K562 (cell line): ENCODE results near the gene C16orf95. TPM values are rescaled to one million over a fixed set of nuclear protein-coding genes. Genes with fewer than 3 reads are reported as not detected.

Experiments used
- ARNT ChIP-seq, 2 experiments: fragments of 450-650 bp; IDR thresholded peaks; 2 replicates each; pipeline ENCODE4 v1.6.1; 2016; ENCODE audit warnings: mild to moderate bottlenecking in 1 of 2
- CBFA2T2 ChIP-seq: fragments of 450-650 bp; conservative IDR thresholded peaks from 2 replicates; pipeline ENCODE4 v1.6.1; 2017; ENCODE audit warnings: mild to moderate bottlenecking
- CBX5 ChIP-seq: IDR thresholded peaks from 2 replicates; pipeline ENCODE4 v1.6.1; 2014; ENCODE audit warnings: low read depth, borderline replicate concordance
- CREBBP ChIP-seq: IDR thresholded peaks from one replicate; pipeline ENCODE4 v1.6.1; 2012; ENCODE audit warnings: low read depth, mild to moderate bottlenecking, control low read depth, inconsistent platforms, low read length
- DEAF1 ChIP-seq: fragments of 450-650 bp; formaldehyde crosslinking; IDR thresholded peaks from 2 replicates; pipeline ENCODE4 v1.4.0; 2020; ENCODE audit warnings: mild to moderate bottlenecking, moderate library complexity
- ELF2 ChIP-seq: fragments of 250-450 bp; sonication (Bioruptor Pico); IDR thresholded peaks from 2 replicates; pipeline ENCODE4 v1.5.0; 2021; ENCODE audit warnings: mild to moderate bottlenecking
- HDAC3 ChIP-seq: fragments of 450-650 bp; IDR thresholded peaks from 2 replicates; pipeline ENCODE4 v1.6.1; 2018; ENCODE audit warnings: borderline replicate concordance, mild to moderate bottlenecking, moderate library complexity; ENCODE audit not compliant: partially characterized antibody
- HMBOX1 ChIP-seq: sonication (generic); IDR thresholded peaks from 2 replicates; pipeline ENCODE4 v1.6.1; 2016
- IFI16 ChIP-seq: fragments of 250-450 bp; sonication (Bioruptor Pico); IDR thresholded peaks from 2 replicates; pipeline ENCODE4 v2.1.2; 2022; ENCODE audit warnings: mild to moderate bottlenecking, inconsistent platforms
- KAT7 ChIP-seq: sonication (generic); formaldehyde crosslinking; IDR thresholded peaks from 2 replicates; pipeline ENCODE4 v1.8.0; 2022; ENCODE audit warnings: missing genetic modification reagents, mild to moderate bottlenecking, borderline replicate concordance
- KLF1 ChIP-seq: fragments of 450-650 bp; IDR thresholded peaks from 2 replicates; pipeline ENCODE4 v1.6.1; 2016; ENCODE audit warnings: missing genetic modification characterization, missing compliant biosample characterization
- LCOR ChIP-seq: sonication (generic); formaldehyde crosslinking; IDR thresholded peaks from 2 replicates; pipeline ENCODE4 v1.8.0; 2022; ENCODE audit warnings: mild to moderate bottlenecking, missing genetic modification reagents
- MAFG ChIP-seq: fragments of 450-650 bp; conservative IDR thresholded peaks from 2 replicates; pipeline ENCODE4 v1.6.1; 2016; ENCODE audit warnings: missing genetic modification characterization, missing compliant biosample characterization
- NONO ChIP-seq, 2 experiments: fragments of 200-400 bp in 1 of 2; fragments of 450-650 bp in 1 of 2; formaldehyde crosslinking in 1 of 2; IDR thresholded peaks; 2 replicates each; pipeline ENCODE4 v1.6.1; 2017; ENCODE audit warnings: low read depth in 2 of 2, mild to moderate bottlenecking in 2 of 2, moderate library complexity in 2 of 2, low read length in 1 of 2
- SMARCA5 ChIP-seq: fragments of 450-650 bp; IDR thresholded peaks from 2 replicates; pipeline ENCODE4 v1.6.1; 2016
- TCF7 ChIP-seq: sonication (generic); IDR thresholded peaks from 2 replicates; pipeline ENCODE4 v1.6.1; 2016; ENCODE audit warnings: antibody characterized with exemption, borderline replicate concordance
- TEAD2 ChIP-seq: fragments of 450-650 bp; IDR thresholded peaks from 2 replicates; pipeline ENCODE4 v1.6.1; 2016; ENCODE audit warnings: missing genetic modification characterization, control low read depth, missing compliant biosample characterization
- TFAP4 ChIP-seq: sonication (generic); formaldehyde crosslinking; IDR thresholded peaks from 2 replicates; pipeline ENCODE4 v1.8.0; 2022; ENCODE audit warnings: missing genetic modification reagents, mild to moderate bottlenecking, moderate library complexity, borderline replicate concordance
- TRIM24 ChIP-seq, 2 experiments: fragments of 450-650 bp; IDR thresholded peaks; 2 replicates each; pipeline ENCODE4 v1.6.1; 2016
- XRCC5 ChIP-seq: fragments of 200-400 bp; formaldehyde crosslinking; IDR thresholded peaks from 2 replicates; pipeline ENCODE4 v1.6.1; 2017; ENCODE audit warnings: low read depth, mild to moderate bottlenecking, low read length
- ZNF146 ChIP-seq: IDR thresholded peaks from one replicate; pipeline ENCODE4 v1.6.1; 2018; ENCODE audit warnings: missing compliant biosample characterization; ENCODE audit not compliant: unreplicated experiment
- ZNF3 ChIP-seq: fragments of 250-450 bp; sonication (Bioruptor Pico); IDR thresholded peaks from 2 replicates; pipeline ENCODE4 v1.5.0; 2021; ENCODE audit warnings: mild to moderate bottlenecking, moderate library complexity
- ZNF347 ChIP-seq: fragments of 450-650 bp; formaldehyde crosslinking; IDR thresholded peaks from 2 replicates; pipeline ENCODE4 v1.4.0; 2020; ENCODE audit warnings: low read depth, mild to moderate bottlenecking, moderate library complexity
- ZNF699 ChIP-seq: fragments of 250-450 bp; sonication (Bioruptor Pico); IDR thresholded peaks from 2 replicates; pipeline ENCODE4 v1.8.0; 2021; ENCODE audit warnings: mild to moderate bottlenecking, moderate library complexity; ENCODE audit not compliant: insufficient replicate concordance
- ZNF717 ChIP-seq: fragments of 250-450 bp; sonication (Bioruptor Pico); IDR thresholded peaks from 2 replicates; pipeline ENCODE4 v1.5.0; 2021
- ZNF780A ChIP-seq: fragments of 250-450 bp; sonication (Bioruptor Pico); IDR thresholded peaks from 2 replicates; pipeline ENCODE4 v1.5.0; 2021; ENCODE audit warnings: mild to moderate bottlenecking
- ZNF830 ChIP-seq: fragments of 250-450 bp; sonication (Bioruptor Pico); IDR thresholded peaks from 2 replicates; pipeline ENCODE4 v1.5.0; 2021; ENCODE audit warnings: mild to moderate bottlenecking
- polyA plus RNA-seq, 8 experiments: library from polyadenylated mRNA; depleted of rRNA in 4 of 8; stranded (reverse) in 5 of 8; unstranded in 3 of 8; fragments of >200 nt; fragmentation: Nextera tagmentation in 2 of 8; fragmentation: Illumina TruSeq in 1 of 8; extraction: Ambion mirVana in 2 of 8; extraction: Trizol in 1 of 8; gene quantifications; 2 replicates each; pipeline versions ENCODE4 v1.2.1 to v1.2.3, GENCODE V29; 2011 to 2014; ENCODE audit warnings: inconsistent platforms in 1 of 8, missing spikeins in 1 of 8
- total RNA-seq, 7 experiments: library from RNA; depleted of rRNA in 6 of 7; stranded (reverse); fragments of >200 nt in 6 of 7; fragmentation: Illumina TruSeq in 2 of 7; extraction: Trizol in 2 of 7; gene quantifications; 2 replicates each; pipeline versions ENCODE4 v1.2.1 to v1.2.3, GENCODE V29; 2011 to 2021; ENCODE audit warnings: low replicate concordance in 1 of 7

The C16orf95 gene
- total and polyA plus RNA-seq, 9 of the 15 experiments (the other 6 are each of a cell fraction or from before 2014, with no cell fraction given): 6.5 to 20.5 (median 9.4) TPM

GRCh38 chr16:87316923-87317749 lies at the start of gene C16orf95 (continued):
- TF ChIP-seq HMBOX1 (no peak), DEAF1 (peak; percentile 11; the same call in 1 of the 2 replicates), ZNF3 (CRISPR knock-in tag) (no peak), TEAD2 (tag) (no peak), TCF7 (no peak), ZNF717 (no peak), TFAP4 (CRISPR knock-in tag) (peak; percentile 79), SMARCA5 (peak; percentile 97), LCOR (peak; percentile 31), ZNF146 (CRISPR knock-in tag) (no peak), CBFA2T2 (no peak), ZNF780A (CRISPR knock-in tag) (no peak), ZNF699 (CRISPR knock-in tag) (no peak), ZNF347 (CRISPR knock-in tag) (no peak), KAT7 (CRISPR knock-in tag) (peak; percentile 85; the same call in 1 of the 2 replicates), KLF1 (tag) (no peak), ARNT (IDR thresholded peaks at IDR 0.05) (no peak), HDAC3 (no peak), IFI16 (no peak), ELF2 (CRISPR knock-in tag) (0 out of 2 replicates have a peak, but pooled peaks have one; percentile 15), MAFG (tag) (no peak), CBX5 (no peak), XRCC5 (no peak), ZNF830 (CRISPR knock-in tag) (no peak), TRIM24 (IDR thresholded peaks at IDR 0.05) (no peak), NONO (IDR thresholded peaks at IDR 0.05; ENCODE audit: low read depth in 2 of 2, low read length in 1 of 2) (peak; percentile 37 to 61; a peak in 3 of 4 replicates), CREBBP (no peak)
